DOHH2 (cell line): ENCODE measurements around the gene TRIM5.
A peak's percentile ranks its signal among the peaks of the same experiment; 100 is the strongest.

ENCODE experiments used
- H3F3A ChIP-seq: fragments of 200-600 bp; sonication (generic), shearing (Covaris generic); 2 replicates; pipeline ENCODE4 v1.6.0; 2016; ENCODE audit warnings: antibody characterized with exemption, mild to moderate bottlenecking; ENCODE audit not compliant: control insufficient read depth, insufficient read depth
- H3K27ac ChIP-seq: fragments of 200-600 bp; sonication (generic); 2 replicates; pipeline ENCODE4 v1.5.1; 2014; ENCODE audit warnings: low read depth, mild to moderate bottlenecking, low read length, moderate library complexity
- H3K27me3 ChIP-seq: fragments of 200-600 bp; sonication (generic); 2 replicates; pipeline ENCODE4 v1.6.1; 2014; ENCODE audit warnings: mild to moderate bottlenecking, low read length, mixed read lengths; ENCODE audit not compliant: control insufficient read depth
- H3K36me3 ChIP-seq: fragments of 200-600 bp; sonication (generic); 2 replicates; pipeline ENCODE4 v1.6.1; 2014; ENCODE audit warnings: mild to moderate bottlenecking, low read length, moderate library complexity, mixed read lengths; ENCODE audit not compliant: control insufficient read depth
- H3K4me1 ChIP-seq: fragments of 200-600 bp; sonication (generic); 2 replicates; pipeline ENCODE4 v1.6.1; 2014; ENCODE audit warnings: mild to moderate bottlenecking, low read length, mixed read lengths; ENCODE audit not compliant: control insufficient read depth
- H3K4me2 ChIP-seq: fragments of 200-600 bp; sonication (generic); 2 replicates; pipeline ENCODE4 v1.6.0; 2014; ENCODE audit warnings: mild to moderate bottlenecking, low read length, moderate library complexity
- H3K4me3 ChIP-seq: fragments of 200-600 bp; sonication (generic); 2 replicates; pipeline ENCODE4 v1.5.1; 2014; ENCODE audit warnings: mild to moderate bottlenecking, low read length, mixed read lengths
- H3K79me2 ChIP-seq: fragments of 200-600 bp; sonication (generic); 2 replicates; pipeline ENCODE4 v1.6.1; 2014; ENCODE audit warnings: mild to moderate bottlenecking, low read length, mixed read lengths; ENCODE audit not compliant: control insufficient read depth
- H3K9me2 ChIP-seq: fragments of 200-600 bp; sonication (generic); replicated peaks from 2 replicates; pipeline ENCODE4 v1.6.1; 2014; ENCODE audit warnings: mild to moderate bottlenecking, low read length, mixed read lengths; ENCODE audit not compliant: control insufficient read depth
- H3K9me3 ChIP-seq: fragments of 200-600 bp; sonication (generic); 2 replicates; pipeline ENCODE4 v1.6.1; 2014; ENCODE audit warnings: antibody characterized with exemption, low read length, mixed read lengths; ENCODE audit not compliant: control insufficient read depth, insufficient read depth
- H4K20me1 ChIP-seq: fragments of 200-600 bp; sonication (generic); 2 replicates; pipeline ENCODE4 v1.6.0; 2014; ENCODE audit warnings: low read depth, mild to moderate bottlenecking, antibody characterized with exemption, low read length, moderate library complexity; ENCODE audit not compliant: control insufficient read depth, insufficient read depth
- EZH2phosphoT487 ChIP-seq: fragments of 200-600 bp; sonication (generic); IDR thresholded peaks from 2 replicates; pipeline ENCODE4 v1.6.1; 2017; ENCODE audit warnings: borderline replicate concordance, mild to moderate bottlenecking, antibody characterized with exemption, low read length, moderate library complexity, mixed read lengths
- TF ChIP-seq, protein P1 (sequence below): fragments of 200-600 bp; sonication (generic); IDR thresholded peaks from one replicate; pipeline ENCODE4 v1.5.1; 2014; ENCODE audit warnings: antibody characterized with exemption, mild to moderate bottlenecking, low read depth, low read length; ENCODE audit not compliant: poor library complexity, severe bottlenecking

Gene TRIM5

DNA sequence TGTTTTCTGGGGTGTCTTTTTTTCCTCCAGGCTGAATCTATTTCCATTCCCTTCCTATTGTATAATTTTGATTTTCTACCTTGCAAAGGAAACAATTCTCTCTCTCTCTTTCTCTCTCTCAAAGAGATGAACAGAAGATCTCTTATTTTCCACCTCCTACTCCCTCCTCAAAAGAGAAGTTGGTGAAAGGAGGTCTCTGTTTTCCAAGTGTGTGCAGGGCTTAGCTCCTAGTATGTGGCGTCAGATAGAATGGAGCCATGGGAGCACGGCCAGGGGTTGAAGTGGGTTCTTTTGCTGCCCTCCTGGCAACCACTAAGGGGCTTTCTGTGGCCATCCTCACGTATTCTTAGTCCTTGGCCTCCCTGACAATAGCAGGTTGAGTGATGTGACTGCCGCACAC lies 59.6 kb downstream of the TRIM5 start:
- Histone ChIP-seq H3F3A (no peaks in the 10 kb centered on the region), H3K4me2 (peak overlapping the region; percentile 75), H3K79me2 (no peaks in the 10 kb centered on the region), H3K36me3 (no peaks in the 10 kb centered on the region), H3K27ac (no peak overlapping the region), H3K4me3 (peak overlapping the region; percentile 79), H3K27me3 (no peaks in the 10 kb centered on the region), H3K9me2 (no peaks in the 10 kb centered on the region), H3K4me1 (peaks cover 16% of the 10 kb centered on the region), H3K9me3 (no peaks in the 10 kb centered on the region), H4K20me1 (no peaks in the 10 kb centered on the region)
- TF ChIP-seq, protein P1, sequence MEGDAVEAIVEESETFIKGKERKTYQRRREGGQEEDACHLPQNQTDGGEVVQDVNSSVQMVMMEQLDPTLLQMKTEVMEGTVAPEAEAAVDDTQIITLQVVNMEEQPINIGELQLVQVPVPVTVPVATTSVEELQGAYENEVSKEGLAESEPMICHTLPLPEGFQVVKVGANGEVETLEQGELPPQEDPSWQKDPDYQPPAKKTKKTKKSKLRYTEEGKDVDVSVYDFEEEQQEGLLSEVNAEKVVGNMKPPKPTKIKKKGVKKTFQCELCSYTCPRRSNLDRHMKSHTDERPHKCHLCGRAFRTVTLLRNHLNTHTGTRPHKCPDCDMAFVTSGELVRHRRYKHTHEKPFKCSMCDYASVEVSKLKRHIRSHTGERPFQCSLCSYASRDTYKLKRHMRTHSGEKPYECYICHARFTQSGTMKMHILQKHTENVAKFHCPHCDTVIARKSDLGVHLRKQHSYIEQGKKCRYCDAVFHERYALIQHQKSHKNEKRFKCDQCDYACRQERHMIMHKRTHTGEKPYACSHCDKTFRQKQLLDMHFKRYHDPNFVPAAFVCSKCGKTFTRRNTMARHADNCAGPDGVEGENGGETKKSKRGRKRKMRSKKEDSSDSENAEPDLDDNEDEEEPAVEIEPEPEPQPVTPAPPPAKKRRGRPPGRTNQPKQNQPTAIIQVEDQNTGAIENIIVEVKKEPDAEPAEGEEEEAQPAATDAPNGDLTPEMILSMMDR = no peak
- no peak for TF ChIP-seq EZH2phosphoT487

- no peaks in the 10 kb centered on the region for H3K36me3 ChIP-seq
- TF ChIP-seq, protein P1 = no peak
- TF ChIP-seq EZH2phosphoT487 = no peak
- peak within 1 kb of the TSS; percentile 75 for H3K4me2 ChIP-seq
- no peak within 1 kb of the TSS for H3K27ac ChIP-seq
- H3K4me3 ChIP-seq = peak within 1 kb of the TSS; percentile 79
- no peaks in the 10 kb centered on the region for H4K20me1 ChIP-seq
- H3K9me3 ChIP-seq = no peaks in the 10 kb centered on the region
- no peaks in the 10 kb centered on the region for H3K27me3 ChIP-seq
- no peaks in the 10 kb centered on the region for H3K9me2 ChIP-seq
- H3F3A ChIP-seq = no peaks in the 10 kb centered on the region
- no peaks in the 10 kb centered on the region for H3K79me2 ChIP-seq
- peaks cover 16% of the 10 kb centered on the region for H3K4me1 ChIP-seq
Measured at GRCh38 chr11:5624489-5625279, 60.2 kb downstream of the TRIM5 start, which contains the start of gene TRIM34. TSS of gene TRIM34 (plus strand) at chr11:5625001. CDS start at chr11:5632332, 7,331 bp downstream.

DNA sequence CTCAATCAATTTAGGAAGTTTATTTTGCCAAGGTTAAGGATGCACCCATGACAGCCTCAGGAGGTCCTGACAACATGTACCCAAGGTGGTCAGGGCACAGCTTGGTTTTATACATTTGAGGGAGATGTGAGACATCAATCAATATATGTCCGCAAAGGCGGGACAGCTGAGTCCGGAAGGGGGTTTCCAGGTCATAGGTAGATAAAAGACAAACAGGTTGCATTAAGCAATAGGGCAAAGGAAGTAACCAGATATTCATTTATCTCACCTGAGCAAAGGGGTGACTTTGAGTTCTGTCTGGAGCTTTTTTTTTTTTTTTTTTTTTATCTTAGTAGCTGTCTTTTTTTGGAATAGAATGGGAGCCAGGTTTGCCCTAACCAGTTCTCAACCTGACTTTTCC lies 62.1 kb downstream of the TRIM5 start:
- TF ChIP-seq EZH2phosphoT487 = no peak
- TF ChIP-seq, protein P1 = no peak
- Histone ChIP-seq H3F3A (no peaks in the 10 kb centered on the region), H3K79me2 (no peaks in the 10 kb centered on the region), H3K27me3 (no peaks in the 10 kb centered on the region), H3K4me3 (no peak overlapping the region), H3K4me1 (peaks cover 16% of the 10 kb centered on the region), H3K9me3 (no peaks in the 10 kb centered on the region), H3K4me2 (no peak overlapping the region), H3K27ac (no peak overlapping the region), H3K36me3 (no peaks in the 10 kb centered on the region), H4K20me1 (no peaks in the 10 kb centered on the region), H3K9me2 (no peaks in the 10 kb centered on the region)
